Bone marrow (tissue), 2 donors: ENCODE measurements around the gene GOLPH3.
"Not testable (repeated sequence)": the region's sequence is repeated elsewhere in the genome, so short reads cannot be mapped to it uniquely, and the experiment has no call there.

Experiments
- DNase-seq, 2 donors: peaks; one replicate each; lab custom pipeline; 2025; lab: John Stamatoyannopoulos, UW

The GOLPH3 gene

DNA sequence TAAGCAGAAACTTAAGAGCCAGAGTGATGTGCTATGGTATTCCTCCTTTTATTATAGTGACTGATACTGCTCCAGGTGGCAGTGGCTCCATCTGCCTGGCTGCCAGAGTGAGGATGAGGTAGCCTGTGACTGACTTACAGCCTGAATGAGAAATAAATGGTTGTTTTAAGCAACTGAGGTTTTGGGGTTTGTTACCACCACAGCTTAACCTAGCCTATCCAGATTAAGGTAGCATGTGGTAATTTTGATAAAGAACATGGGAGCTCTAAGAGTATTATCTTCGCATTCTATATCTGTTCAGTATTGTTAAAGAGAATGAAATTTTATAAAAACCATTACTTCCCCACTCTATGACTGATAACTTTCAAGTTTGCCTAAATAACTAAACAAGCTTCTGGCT, 39.0 kb downstream of the GOLPH3 start:
- DNase-seq: no peak

DNA sequence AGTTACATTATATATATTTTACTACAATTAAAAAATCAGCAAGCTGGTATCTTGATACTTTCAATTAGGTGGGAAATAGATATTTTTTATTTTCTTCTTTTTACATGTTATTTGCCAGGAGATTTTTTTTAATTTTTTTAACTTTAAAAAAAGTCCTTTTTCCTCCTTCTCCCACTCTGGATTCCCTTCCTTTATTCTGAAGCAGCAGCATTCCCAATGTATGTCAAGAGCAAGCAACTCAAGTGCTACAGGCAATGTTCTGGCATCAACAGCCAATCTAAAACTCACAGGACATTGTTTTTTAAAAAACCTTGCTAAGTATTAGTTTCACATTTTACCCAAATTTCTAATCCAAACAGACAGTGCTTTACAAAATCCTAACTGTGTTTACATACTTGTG, 41.4 kb downstream of the GOLPH3 start:
- no peak for DNase-seq

DNA sequence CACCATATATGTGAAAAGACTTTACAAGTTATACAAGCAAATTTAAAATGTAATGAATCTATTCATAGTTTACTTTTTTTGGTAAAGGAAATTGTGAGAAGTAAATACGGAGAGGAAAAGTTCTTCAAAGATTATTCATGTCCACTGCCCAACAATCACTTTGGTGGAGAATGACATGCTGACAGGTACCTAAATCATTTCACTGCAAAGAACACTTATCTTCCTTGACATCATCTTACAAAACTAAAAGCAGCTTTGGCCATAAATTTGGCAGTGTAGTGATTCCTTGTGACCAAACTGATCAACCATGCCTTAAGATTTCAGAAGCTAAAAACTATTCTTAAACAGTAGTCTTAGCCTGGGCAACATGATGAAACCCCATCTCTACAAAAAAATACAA, 42.5 kb downstream of the GOLPH3 start:
- DNase-seq: no peak

DNA sequence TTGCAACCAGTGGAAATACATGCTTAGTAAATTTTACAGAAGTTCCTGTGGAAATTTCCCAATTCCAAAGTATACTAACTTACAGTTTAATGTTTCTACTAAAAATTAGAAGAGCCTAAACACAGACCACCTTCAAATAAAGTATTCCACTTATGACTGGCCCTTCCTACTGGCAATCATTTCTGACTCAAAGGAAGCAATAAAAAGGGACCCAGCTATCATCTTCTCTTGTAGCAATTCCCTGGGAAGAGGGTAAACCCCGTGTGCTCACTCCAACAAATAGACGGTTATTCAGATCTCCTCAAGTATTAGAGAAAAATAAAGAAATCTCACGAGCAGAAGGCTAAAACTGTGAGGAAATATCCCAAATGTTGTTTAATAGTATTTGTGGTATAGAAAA, 43.3 kb downstream of the GOLPH3 start:
- no peak for DNase-seq

DNA sequence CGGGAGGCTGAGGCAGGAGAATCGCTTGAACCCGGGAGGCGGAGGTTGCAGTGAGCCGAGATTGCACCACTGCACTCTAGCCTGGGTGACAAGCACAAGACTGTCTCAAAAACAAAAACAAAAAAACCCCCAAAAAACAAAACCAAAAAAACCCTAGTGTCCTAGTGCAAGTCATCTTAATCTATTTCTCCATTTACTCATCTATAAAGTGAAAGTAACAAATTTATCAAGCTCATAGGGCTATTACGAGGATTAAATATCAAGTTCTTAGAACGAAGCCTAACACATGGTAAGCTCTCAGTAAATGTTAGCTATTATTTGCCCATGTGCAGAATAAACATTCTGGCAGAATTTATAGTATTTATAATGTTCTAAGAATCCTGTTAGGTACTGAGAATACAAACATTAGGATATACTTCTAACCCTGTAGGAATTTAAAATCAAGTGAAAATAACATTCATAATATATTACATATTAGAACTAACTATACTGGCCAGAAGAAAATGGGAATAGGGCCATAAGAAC, 45.0 kb downstream of the GOLPH3 start:
- DNase-seq: no peak

DNA sequence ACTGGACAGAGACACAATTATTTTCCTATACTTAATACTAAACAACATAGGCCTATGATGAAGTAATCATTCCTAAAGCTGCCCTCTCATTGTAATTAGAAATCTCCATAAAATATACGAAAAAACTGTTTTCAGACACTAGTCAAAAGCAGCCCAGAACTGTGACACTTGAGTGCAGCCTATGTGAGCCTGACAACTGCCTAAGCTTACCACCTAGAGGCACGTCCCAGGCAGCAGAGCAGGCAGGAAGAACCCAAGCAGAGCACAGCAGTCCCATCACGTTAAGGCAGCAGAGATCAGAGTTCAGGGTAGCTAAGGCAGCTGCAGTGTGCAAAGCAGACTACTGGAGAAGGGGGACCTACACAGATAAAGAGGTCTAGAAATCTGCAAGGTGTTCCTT, 46.4 kb downstream of the GOLPH3 start:
- DNase-seq: no peak

DNA sequence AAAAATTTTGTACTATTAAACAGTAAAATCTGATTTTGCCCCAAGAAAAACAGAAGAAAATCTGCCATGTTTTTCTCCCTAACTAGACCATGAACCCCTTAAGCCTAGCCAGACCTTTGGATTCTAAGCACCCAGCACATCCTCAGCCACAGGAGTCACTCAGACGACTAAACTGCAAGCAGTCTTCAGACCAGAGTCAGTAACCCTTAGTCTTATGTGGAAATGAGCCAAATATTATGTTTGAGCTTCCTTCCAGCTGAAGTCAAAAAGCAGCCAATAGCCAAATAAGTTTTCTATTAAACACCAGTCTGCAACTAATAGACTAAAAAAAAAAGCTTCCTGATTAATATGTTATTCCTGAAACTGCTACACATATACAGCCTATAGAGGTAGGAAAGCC, 47.4 kb downstream of the GOLPH3 start:
- DNase-seq: no peak

DNA sequence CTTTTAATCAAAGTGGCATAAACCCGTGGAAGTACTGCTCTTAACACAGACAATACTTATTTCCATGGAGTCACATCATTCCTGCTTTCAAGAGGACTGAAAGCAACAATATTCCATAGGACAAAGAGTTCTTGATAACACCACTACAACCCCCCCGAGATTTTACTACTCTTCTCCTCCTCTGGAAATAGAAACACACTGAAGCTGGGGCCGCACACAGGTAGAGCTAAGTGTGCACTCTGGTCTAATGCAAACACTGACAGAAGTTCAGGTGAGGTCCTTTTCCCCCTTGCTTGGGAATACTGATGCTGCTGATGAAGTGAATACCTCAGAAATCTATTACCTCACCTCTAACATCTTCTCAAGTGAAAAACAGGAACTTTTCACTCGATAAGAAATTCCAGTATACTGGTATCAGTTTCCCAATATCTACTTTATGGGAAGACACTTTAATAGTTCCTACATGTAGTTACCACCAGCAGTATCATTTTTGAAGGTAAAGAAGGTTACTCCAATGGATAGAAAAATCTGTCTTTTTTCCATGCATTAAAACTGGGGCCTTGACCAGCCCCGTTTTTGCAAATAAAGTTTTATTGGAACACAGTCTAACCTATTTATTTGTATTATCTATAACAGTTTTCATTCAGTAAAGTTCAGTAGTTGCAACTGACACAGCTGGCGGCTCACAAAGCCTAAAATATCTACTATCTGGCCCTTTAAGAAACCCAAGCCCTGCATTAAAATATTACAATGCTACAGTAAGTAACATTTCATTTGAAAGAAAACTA, 50.0 kb downstream of the GOLPH3 start:
- no peak for DNase-seq

DNA sequence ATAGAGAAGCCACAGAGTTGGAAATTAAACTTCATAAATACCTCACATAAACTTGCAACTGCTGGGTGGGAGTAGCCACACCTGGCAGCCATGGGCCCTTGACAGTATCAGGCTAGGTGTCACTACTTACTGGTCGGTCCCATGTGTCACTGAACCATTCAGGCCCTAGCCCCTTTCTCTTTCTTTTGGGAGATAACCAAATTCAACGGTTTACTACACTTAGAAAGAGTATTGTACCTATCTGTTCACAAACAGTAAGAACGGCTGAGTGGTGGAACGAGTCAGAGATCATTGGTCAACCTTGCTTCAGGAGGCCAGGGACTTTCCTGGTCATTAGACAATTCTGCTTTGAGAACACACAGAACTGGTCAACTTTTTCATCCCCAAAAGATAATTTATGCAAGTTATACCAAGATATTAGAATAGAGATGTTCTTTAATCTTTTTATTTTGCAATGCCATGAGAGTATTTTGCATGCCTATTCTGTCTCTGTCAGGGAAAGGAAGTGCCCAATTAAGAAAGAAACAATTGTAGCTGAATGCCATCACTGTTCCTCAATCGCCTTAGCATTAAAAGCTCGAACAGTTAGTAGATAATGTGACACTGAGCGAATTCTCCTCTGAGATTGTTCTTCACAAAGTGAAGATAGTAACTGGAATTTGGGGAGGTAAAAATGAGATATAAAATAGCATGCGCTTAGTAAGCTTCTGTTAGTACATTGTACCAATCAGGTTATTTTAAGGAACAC, 50.9 kb downstream of the GOLPH3 start:
- DNase-seq: no peak

DNA sequence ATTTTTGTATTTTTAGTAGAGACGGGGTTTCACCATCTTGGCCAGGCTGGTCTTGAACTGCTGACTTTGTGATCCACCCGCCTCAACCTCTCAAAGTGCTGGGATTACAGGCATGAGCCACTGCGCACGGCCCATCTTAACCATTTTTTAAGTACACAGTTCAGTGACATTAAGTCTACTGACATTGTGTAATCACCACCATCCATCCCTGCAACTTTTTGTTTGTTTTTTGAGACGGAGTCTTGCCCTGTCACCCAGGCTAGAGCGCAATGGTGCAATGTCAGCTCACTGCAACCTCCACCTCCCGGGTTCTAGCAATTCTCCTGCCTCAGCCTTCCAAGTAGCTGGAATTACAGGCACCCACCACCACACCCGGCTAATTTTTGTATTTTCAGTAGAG, 55.2 kb downstream of the GOLPH3 start:
- not testable (repeated sequence) for DNase-seq

DNA sequence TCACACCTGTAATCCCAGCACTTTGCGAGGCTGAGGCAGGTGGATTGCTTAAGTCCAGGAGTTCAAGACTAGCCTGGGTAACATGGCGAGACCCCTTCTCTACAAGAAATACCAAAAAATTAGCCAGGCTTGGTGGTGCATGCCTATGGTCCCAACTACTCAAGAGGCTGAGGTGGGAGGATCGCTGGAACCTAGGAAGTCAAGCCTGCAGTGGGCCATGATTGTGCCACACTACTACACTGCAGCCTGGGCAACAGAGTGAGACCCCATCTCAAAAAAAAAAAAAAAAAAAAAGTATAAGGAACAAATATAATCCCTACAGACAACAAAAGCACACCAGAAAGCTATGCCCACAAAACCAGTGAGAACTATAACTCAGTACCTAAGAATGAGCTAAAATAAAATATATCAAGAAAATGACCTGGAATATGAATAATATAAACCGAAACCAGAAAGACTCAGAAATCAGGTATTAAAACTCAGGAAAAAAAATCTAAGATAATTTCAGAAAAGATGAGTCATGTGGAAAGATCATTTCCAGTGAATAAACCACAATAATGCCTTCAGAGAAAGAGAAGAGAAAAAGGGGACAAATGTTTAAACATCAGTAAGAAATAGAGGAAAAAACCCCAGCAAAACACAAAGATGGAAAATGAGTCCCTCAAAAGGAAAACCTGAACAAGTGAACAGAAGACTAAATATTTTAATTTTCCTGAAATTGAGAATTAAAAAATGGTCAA, 57.4 kb downstream of the GOLPH3 start:
- DNase-seq: no peak

DNA sequence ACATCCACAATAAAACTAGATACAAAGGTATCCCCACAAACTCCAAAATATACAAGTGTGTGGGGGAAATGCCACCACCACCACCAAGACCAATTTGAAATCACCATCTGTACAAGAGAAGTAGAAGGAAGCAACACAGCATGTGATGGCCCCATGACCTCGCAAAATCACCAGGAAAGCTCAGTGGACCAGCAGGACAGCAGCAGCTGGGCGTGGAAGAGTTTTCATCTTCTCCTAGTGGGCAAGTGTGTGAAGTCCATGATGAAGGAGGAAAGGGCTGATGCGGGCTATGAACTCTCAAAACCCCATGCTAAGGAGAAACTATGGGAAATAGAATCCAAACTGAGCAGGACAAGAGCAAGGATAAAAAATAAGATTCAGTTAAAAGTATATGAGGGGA, 58.1 kb downstream of the GOLPH3 start:
- no peak for DNase-seq

DNA sequence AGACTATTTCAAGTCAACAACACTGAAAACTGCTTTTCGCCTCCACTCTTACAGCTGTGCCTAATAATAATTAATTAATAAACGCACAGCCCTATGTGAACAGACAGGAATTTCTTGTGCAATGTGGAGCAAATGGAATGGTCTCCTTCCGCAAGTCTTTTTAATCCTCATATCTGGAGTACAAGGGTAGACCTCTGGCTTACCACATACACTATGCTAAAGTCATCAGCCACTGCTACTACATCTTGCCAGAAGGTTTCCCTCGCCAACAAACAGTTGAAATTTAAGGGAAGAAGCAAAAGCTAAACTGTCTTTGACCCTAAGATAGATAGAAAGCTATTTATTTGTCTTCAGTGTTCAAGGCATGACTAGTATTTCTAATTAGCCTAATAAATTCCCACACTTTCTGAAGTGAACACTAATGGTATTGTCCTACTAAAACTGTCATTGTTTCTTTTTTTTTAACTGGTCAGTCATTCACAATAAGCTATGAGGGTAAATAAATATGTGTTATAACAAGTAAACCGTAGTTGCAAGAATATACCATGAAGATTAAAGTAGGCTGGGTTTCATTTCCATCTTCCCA, 63.9 kb downstream of the GOLPH3 start:
- DNase-seq: no peak

DNA sequence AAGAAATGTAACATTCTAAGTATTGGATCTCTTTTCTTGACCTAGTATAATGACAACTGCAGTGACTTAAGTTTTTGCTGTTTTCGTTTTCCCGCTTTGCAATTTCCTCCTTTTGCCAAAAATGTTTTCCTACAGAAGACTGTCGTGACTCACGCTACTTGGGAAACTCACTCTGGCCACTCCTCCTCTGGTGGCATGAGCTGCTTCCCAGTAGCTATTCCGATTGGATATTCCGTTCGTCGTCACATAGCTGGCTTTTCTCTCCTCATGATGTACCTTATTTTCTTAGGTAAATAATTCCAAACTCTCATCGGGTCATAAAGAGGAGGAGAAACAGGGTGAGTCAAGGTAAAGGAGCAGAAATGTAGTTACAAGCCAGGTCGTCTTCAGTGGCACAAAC, 64.9 kb downstream of the GOLPH3 start:
- DNase-seq: no peak

DNA sequence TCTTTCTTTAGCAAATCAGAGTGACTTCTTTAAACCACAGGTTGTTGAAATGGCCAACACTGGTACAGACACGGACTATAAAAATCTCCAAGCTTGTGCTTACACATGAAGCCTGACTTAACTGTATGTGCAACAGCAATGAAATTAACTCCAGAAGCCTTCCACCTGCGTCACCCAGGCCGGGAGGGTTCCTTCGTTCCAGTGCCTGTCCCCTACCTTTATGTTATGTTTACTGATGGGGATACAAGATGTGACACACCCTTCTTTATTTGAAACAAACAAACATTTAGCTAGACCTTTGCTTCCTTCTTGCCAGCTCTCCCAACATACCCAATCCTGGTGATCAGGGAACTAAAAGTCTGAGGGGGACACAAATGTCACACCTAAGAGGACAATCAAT, 66.0 kb downstream of the GOLPH3 start:
- DNase-seq: no peak

DNA sequence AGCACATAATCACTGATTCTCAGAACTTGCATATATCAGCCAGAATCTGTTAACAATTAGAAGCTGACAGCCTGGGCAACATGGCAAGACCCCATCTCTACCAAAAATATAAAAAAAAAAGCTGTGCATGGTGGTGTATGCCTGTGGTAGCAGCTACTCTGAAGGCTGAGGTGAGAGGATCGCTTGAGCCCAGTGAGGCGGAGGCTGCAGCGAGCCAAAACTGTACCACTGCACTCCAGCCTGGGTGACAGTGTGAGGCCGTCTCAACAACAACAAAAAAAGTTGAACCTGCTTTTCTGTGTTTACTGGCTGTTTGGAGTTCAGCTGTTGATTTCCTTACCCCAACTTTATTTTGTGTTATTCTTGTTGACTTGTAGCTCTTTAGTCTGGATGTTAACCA, 66.8 kb downstream of the GOLPH3 start:
- no peak for DNase-seq

DNA sequence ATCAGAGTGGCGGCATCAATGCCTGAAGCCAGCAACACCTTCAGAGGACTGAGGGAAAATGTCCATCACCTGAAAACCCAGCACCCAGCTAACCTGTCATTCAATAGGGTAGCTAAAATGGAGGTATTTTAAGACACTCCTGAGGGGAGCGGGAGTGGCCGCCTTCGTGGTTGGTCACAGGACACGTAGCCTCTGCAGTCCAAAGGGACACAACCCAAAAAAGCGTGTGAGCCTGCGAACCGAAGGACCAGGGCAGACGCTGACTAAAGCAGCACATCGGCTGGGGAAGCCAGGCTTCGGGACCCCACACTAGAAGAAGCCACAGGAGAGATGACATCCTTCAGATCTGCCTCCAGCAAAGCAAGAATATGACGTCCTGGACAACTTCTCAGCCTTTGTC, 70.6 kb downstream of the GOLPH3 start:
- DNase-seq: no peak

DNA sequence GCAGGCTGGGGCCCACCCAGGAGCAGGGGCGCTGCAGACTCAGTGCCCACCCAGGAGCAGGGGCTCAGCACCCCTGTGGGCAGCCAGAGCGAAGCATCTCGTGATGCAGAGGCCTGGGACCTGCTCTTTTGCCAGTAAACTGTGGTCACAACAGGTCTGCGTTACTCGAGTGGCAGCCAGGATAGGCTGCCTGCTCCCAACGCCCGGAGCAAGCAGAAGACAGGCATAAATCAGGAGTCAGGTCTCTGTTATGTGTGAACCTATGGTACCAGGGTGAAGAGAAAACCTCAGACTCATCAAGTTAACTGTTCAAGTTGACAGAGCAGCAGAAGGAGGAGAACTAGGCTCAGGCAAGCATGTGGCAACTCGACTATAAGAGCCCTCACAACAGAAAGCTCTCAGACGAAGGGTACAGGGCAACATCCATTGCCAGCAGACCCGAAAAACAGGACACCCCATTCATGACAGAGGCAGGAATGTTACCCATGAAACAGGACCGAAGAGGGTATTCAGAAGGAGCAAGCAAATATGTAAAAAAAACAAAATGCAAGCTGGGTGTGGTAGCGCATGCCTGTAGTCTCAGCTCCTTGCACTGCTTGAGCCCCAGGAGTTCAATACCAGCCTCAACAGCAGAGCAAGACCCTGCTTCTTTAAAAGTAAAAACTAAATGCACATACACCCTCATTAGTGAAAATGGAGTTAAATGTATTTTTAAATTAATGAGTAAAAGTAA, 71.7 kb downstream of the GOLPH3 start:
- DNase-seq: no peak

DNA sequence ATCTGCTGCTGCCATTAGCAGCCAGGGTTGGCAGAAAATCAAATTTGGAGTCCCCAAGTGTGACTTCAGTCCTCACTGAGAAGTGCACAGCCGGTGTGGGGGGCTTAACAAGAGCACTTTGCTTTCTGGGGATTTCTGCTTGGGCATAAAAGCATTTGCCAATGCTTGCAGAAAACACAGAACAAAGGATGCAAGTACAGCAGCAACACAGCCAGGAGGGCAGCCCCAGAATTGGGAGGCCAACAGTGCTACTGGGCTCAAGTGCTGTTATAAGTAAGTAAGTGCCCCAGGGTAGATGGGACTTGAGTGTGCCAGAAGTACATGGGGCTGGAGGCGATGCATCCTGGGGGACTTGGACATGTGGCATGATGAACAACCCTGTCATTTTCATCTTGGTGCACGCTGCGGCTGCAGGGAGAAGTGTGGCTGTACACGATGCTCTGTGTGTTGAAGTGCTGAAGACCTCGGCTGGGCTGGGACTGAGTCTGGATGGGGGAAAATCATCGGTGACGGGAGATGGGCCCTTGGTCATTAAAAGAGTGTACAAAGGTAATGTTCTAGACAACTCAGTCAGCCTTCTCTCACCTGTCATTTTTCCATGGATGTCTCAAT, 73.3 kb downstream of the GOLPH3 start:
- DNase-seq: no peak

DNA sequence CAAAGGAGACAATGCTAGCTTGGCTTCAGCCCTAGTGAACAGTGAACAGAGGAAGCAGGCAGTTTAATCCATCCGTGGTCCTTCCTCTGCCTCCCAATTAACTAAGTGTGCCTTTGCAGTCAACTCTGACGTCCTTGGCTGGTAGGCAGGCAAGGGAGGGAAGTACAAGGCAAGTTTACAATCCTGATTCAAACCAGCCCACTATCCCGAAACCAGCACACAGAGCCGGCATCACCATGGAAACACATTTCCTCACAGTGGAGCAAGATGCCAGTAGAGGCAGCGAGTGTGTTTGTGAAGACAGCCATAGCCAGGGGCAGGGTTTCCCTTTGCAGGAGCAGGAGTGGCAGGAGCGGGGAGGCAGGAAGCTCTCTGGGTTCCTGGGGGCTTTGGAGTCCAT, 73.9 kb downstream of the GOLPH3 start:
- no peak for DNase-seq

DNA sequence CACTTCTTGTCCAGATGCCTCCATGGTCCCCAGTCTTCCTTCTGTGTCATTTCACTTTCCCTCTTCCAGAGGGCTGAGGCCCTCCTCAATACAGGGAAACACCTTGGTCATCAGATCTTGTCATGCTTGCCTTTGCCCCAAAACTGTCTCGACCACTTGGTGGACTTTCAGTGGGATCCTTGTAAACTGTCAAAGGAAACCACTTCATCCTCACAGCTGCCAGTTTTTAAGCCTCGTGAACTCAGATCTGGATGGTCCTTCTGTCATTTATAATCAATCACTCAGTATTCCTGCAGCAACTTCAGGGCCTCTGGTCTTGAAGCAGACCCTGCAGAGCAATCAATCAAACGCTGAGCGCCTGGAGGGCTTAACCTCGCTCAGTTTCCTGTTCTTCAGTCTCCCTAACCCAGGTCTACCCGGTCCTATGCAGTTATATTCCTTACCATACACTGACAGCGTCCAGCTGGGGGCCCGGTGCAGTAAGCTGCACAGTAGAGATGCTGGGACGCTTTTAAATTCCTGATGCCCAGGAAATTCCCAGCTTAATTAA, 74.6 kb downstream of the GOLPH3 start:
- DNase-seq: no peak
